IMR-90 (cell line): Measurements from ENCODE around the gene OVOL1. TPM values are rescaled to one million over a fixed set of nuclear protein-coding genes. Genes with fewer than 3 reads are reported as not detected.
A peak's percentile ranks its signal among the peaks of the same experiment; 100 is the strongest.

ENCODE experiments used
- ATAC-seq: fragments of 200-7000 bp; cut with Tn5 transposase; 2 replicates; pipeline ENCODE4 v1.9.1; 2020; ENCODE audit warnings: low read depth, mild to moderate bottlenecking, moderate library complexity
- BruUV-seq: library from RNA; stranded (reverse); fragments of 400-500 nt; replicated peaks from 2 replicates; lab custom pipeline; 2021; lab: Mats Ljungman, UMichigan
- CTCF ChIA-PET: fragments of 300-600 bp; formaldehyde crosslinking; extraction: SDS; loops from one replicate; lab custom pipeline; 2021; ENCODE audit warnings: antibody characterized with exemption; lab: Yijun Ruan, JAX
- POLR2A ChIA-PET: fragments of 300-600 bp; sonication (Branson Sonifier 250); formaldehyde crosslinking; loops from one replicate; lab custom pipeline; 2022; ENCODE audit warnings: antibody characterized with exemption; ENCODE audit not compliant: unreplicated experiment; lab: Charles Lee
- DNase-seq: peaks from one replicate; pipeline ENCODE4 v3.0.0; 2013
- H2AFZ ChIP-seq: replicated peaks from 2 replicates; pipeline ENCODE3; 2013; ENCODE audit warnings: low read length, mild to moderate bottlenecking; ENCODE audit not compliant: poor library complexity
- H2AK5ac ChIP-seq: 2 replicates; pipeline ENCODE4 v1.6.1; 2013; ENCODE audit warnings: low read depth, low read length, inconsistent platforms
- H2AK9ac ChIP-seq: replicated peaks from 2 replicates; pipeline ENCODE3; 2013; ENCODE audit warnings: mild to moderate bottlenecking, low read depth, low read length, moderate library complexity; ENCODE audit not compliant: poor library complexity
- H2BK120ac ChIP-seq: 2 replicates; pipeline ENCODE4 v1.6.1; 2013; ENCODE audit warnings: low read depth, low read length, inconsistent platforms
- H2BK15ac ChIP-seq: 3 replicates; pipeline ENCODE4 v1.6.1; 2013; ENCODE audit warnings: low read depth, low read length, inconsistent platforms
- H2BK20ac ChIP-seq: 2 replicates; pipeline ENCODE4 v1.6.1; 2013; ENCODE audit warnings: low read depth, mild to moderate bottlenecking, inconsistent platforms, low read length, moderate library complexity
- H2BK5ac ChIP-seq: 2 replicates; pipeline ENCODE4 v1.6.1; 2013; ENCODE audit warnings: mild to moderate bottlenecking, low read depth, low read length, inconsistent platforms; ENCODE audit not compliant: poor library complexity, severe bottlenecking
- H3K14ac ChIP-seq: replicated peaks from 2 replicates; pipeline ENCODE4 v1.6.1; 2013; ENCODE audit warnings: low read depth, low read length, inconsistent platforms
- H3K18ac ChIP-seq: 2 replicates; pipeline ENCODE4 v1.6.1; 2013; ENCODE audit warnings: low read depth, low read length, control low read depth
- H3K23ac ChIP-seq: 2 replicates; pipeline ENCODE4 v1.6.1; 2013; ENCODE audit warnings: low read depth, low read length, inconsistent platforms
- H3K27ac ChIP-seq: 2 replicates; pipeline ENCODE4 v1.5.1; 2013; ENCODE audit warnings: mild to moderate bottlenecking, control low read depth, low read length; ENCODE audit not compliant: insufficient read depth
- H3K27me3 ChIP-seq: 2 replicates; pipeline ENCODE4 v1.6.1; 2013; ENCODE audit warnings: low read length; ENCODE audit not compliant: control insufficient read depth, insufficient read depth
- H3K36me3 ChIP-seq: 2 replicates; pipeline ENCODE4 v1.6.1; 2013; ENCODE audit warnings: low read length, mixed read lengths; ENCODE audit not compliant: control insufficient read depth, insufficient read depth
- H3K4ac ChIP-seq: 2 replicates; pipeline ENCODE4 v1.6.1; 2013; ENCODE audit warnings: low read depth, low read length, inconsistent platforms
- H3K4me1 ChIP-seq: 2 replicates; pipeline ENCODE4 v1.6.1; 2013; ENCODE audit warnings: low read length, mixed read lengths; ENCODE audit not compliant: control insufficient read depth, insufficient read depth
- H3K4me2 ChIP-seq: 2 replicates; pipeline ENCODE4 v1.6.1; 2013; ENCODE audit warnings: low read depth, mild to moderate bottlenecking, control low read depth, low read length, moderate library complexity
- H3K4me3 ChIP-seq: 2 replicates; pipeline ENCODE4 v1.5.1; 2013; ENCODE audit warnings: low read depth, mild to moderate bottlenecking, control low read depth, low read length, moderate library complexity; ENCODE audit not compliant: insufficient read depth
- H3K56ac ChIP-seq: 2 replicates; pipeline ENCODE4 v1.6.1; 2013; ENCODE audit warnings: low read length, inconsistent platforms; ENCODE audit not compliant: insufficient read depth; ENCODE audit errors: extremely low read depth
- H3K79me1 ChIP-seq, 2 experiments: 2 replicates each; pipeline ENCODE4 v1.6.1; 2013; ENCODE audit warnings: low read length in 2 of 2, inconsistent platforms in 1 of 2, low read depth in 1 of 2
- H3K9ac ChIP-seq: 2 replicates; pipeline ENCODE4 v1.6.1; 2013; ENCODE audit warnings: low read depth, low read length, control low read depth
- H3K9me1 ChIP-seq: 2 replicates; pipeline ENCODE4 v1.6.1; 2013; ENCODE audit warnings: low read length, inconsistent platforms; ENCODE audit not compliant: insufficient read depth
- H3K9me3 ChIP-seq: 2 replicates; pipeline ENCODE4 v1.6.1; 2013; ENCODE audit warnings: low read length; ENCODE audit not compliant: control insufficient read depth, insufficient read depth
- H4K20me1 ChIP-seq: 2 replicates; pipeline ENCODE4 v1.6.1; 2013; ENCODE audit warnings: low read length, inconsistent platforms; ENCODE audit not compliant: insufficient read depth
- H4K5ac ChIP-seq: 2 replicates; pipeline ENCODE4 v1.6.1; 2013; ENCODE audit warnings: mild to moderate bottlenecking, low read depth, low read length, control low read depth
- H4K8ac ChIP-seq, 2 experiments: 2 replicates each; pipeline ENCODE4 v1.6.1; 2013; ENCODE audit warnings: low read depth in 2 of 2, low read length in 2 of 2, control low read depth in 1 of 2, inconsistent platforms in 1 of 2
- H4K91ac ChIP-seq: 2 replicates; pipeline ENCODE4 v1.6.1; 2013; ENCODE audit warnings: low read depth, low read length, inconsistent platforms; ENCODE audit not compliant: insufficient read depth
- BHLHE40 ChIP-seq: fragments of 150-350 bp; IDR thresholded peaks from 2 replicates; pipeline ENCODE4 v1.6.1; 2016; ENCODE audit warnings: mild to moderate bottlenecking, low read depth, low read length
- CEBPB ChIP-seq: IDR thresholded peaks from 2 replicates; pipeline ENCODE4 v1.6.1; 2012; ENCODE audit warnings: low read depth, low read length, improper control_type of control experiment
- FOS ChIP-seq: fragments of 150-350 bp; IDR thresholded peaks from 2 replicates; pipeline ENCODE4 v1.6.1; 2016; ENCODE audit warnings: low read depth, low read length
- MAZ ChIP-seq: IDR thresholded peaks from 2 replicates; pipeline ENCODE4 v1.6.1; 2012; ENCODE audit warnings: low read depth, mild to moderate bottlenecking, low read length, improper control_type of control experiment, moderate library complexity, borderline replicate concordance
- MXI1 ChIP-seq: IDR thresholded peaks from 2 replicates; pipeline ENCODE4 v1.6.1; 2012; ENCODE audit warnings: low read depth, mild to moderate bottlenecking, low read length, moderate library complexity, borderline replicate concordance
- NFE2L2 ChIP-seq: fragments of 150-350 bp; IDR thresholded peaks from 2 replicates; pipeline ENCODE4 v1.6.1; 2016; ENCODE audit warnings: low read depth, mild to moderate bottlenecking, low read length
- POLR2A ChIP-seq: IDR thresholded peaks from 2 replicates; pipeline ENCODE4 v1.6.1; 2012; ENCODE audit warnings: mild to moderate bottlenecking, low read depth, low read length
- RAD21 ChIP-seq: IDR thresholded peaks from 2 replicates; pipeline ENCODE4 v1.6.1; 2012; ENCODE audit warnings: low read length, improper control_type of control experiment
- RCOR1 ChIP-seq: IDR thresholded peaks from 2 replicates; pipeline ENCODE4 v1.6.1; 2012; ENCODE audit warnings: mild to moderate bottlenecking, low read length, improper control_type of control experiment; ENCODE audit not compliant: insufficient replicate concordance
- RFX5 ChIP-seq: IDR thresholded peaks from 2 replicates; pipeline ENCODE4 v1.8.0; 2012; ENCODE audit warnings: low read depth, mild to moderate bottlenecking, low read length, moderate library complexity
- SMC3 ChIP-seq: fragments of 150-350 bp; IDR thresholded peaks from 2 replicates; pipeline ENCODE4 v1.6.1; 2016; ENCODE audit warnings: low read depth, mild to moderate bottlenecking, antibody characterized with exemption, low read length, moderate library complexity
- WGBS, 2 experiments: methylation state at CpG; one replicate each; pipeline versions ENCODE4 v1.1.5 to v1.1.7; 2013; ENCODE audit warnings: missing lambda C conversion rate in 2 of 2; ENCODE audit not compliant: insufficient read length in 1 of 2; ENCODE audit errors: extremely low coverage in 2 of 2; 5-methylcytosine and 5-hydroxymethylcytosine counted together
- dilution Hi-C: fragments of 300-500 bp; cut with HindIII; formaldehyde crosslinking; loops from one replicate; pipeline ENCODE4 v1.14.3; 2018; ENCODE audit warnings: low sequenced_read_pairs; ENCODE audit not compliant: unreplicated experiment
- in situ Hi-C: fragments of 300-500 bp; cut with MboI; formaldehyde crosslinking; loops from 3 replicates; pipeline ENCODE4 v1.14.3; 2019; ENCODE audit warnings: low sequenced_read_pairs, inconsistent platforms, mixed read lengths
- intact Hi-C: fragments of 100-400 bp; cut with micrococcal nuclease; formaldehyde crosslinking; loops from 2 replicates; pipeline ENCODE4 v1.10.0; 2022
- polyA plus RNA-seq, 3 experiments: library from polyadenylated mRNA; depleted of rRNA; stranded (reverse); fragments of >200 nt; gene quantifications; 2 replicates each; pipeline ENCODE4 v1.2.3, GENCODE V29; 2012; ENCODE audit warnings: low replicate concordance in 1 of 3
- total RNA-seq: library from RNA; depleted of rRNA; stranded (reverse); fragments of >200 nt; gene quantifications from 2 replicates; pipeline ENCODE4 v1.2.3, GENCODE V29; 2012
- TF ChIP-seq, protein P1 (sequence below): conservative IDR thresholded peaks from 2 replicates; pipeline ENCODE4 v1.5.1; 2012; ENCODE audit warnings: mild to moderate bottlenecking, low read depth, low read length, improper control_type of control experiment
- TF ChIP-seq, protein P2 (sequence below): fragments of 150-350 bp; IDR thresholded peaks from 2 replicates; pipeline ENCODE4 v1.6.1; 2017; ENCODE audit warnings: mild to moderate bottlenecking, antibody characterized with exemption, low read length, low read depth

OVOL1 gene
- total and polyA plus RNA-seq, 2 of the 4 experiments (the other 2 are of a cell fraction), result not detected

DNA sequence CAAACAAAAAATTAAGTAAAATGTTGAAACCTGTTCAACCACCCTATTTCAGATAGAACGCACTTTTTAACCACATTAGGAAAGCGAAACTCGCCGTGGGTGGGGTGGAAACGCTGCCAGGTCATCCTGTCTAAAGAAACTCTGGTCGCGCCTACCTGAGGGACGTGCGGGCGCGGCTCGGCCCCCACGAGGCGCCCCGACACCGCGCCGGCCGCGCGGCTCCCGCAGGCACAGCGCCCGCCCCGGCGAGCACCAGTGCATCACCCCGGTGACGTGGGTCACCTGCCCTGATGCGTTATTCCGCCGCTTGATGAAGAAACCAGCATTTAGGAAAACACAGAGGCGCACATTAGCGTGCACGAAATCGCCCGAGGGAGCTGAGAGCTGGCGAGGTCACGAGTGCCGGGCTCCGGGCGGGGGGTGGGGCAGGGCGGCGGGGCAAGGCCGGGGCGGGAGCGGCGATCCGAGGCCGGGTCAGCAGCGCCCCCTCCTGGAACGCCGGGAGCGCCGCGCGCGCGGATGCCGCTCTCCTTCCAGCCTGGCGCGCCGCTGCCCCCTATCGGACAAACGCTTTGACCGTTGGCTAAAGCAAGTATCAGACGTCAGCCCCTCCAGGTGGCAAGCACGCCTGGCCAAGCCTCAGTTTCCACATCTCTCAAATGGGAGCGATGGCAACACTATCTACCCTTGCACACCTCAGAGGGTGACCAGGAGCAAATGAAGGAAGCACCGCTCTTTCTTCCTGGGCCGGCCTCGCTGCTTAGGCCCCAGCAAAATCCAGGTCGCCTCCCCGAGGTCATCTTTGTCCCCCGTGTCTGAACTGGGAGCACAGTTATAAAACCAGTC is 31.2 kb downstream of the OVOL1 start:
- H3K27ac ChIP-seq, result peak overlapping the region; percentile 39; the same call in 1 of the 2 replicates
- no peaks in the 10 kb centered on the region for H3K9me1 ChIP-seq
- H3K4me3 ChIP-seq, result peak overlapping the region; percentile 94
- H2BK20ac ChIP-seq, result no peak overlapping the region
- H3K4me2 ChIP-seq, result peak overlapping the region; percentile 87
- peak overlapping the region; percentile 67 for H3K23ac ChIP-seq
- peaks cover 6% of the 10 kb centered on the region for H3K27me3 ChIP-seq
- H3K4me1 ChIP-seq, result no peaks in the 10 kb centered on the region
- 0 out of 2 replicates have a peak overlapping the region, but pooled peaks have one; percentile 29 for H2BK120ac ChIP-seq
- intact Hi-C loops (loop anchor here (1.0 to 5.0 kb wide), 4 partner anchors 38 to 112 kb away; partner anchors contain the start of gene AP5B1), dilution Hi-C loops (no loop called here), in situ Hi-C loops (loop anchor here (5.0 kb wide), 1 partner anchor 106 kb away; the partner anchor contains the start of gene KAT5)
- H2AFZ ChIP-seq, result peak overlapping the region; percentile 98
- peak overlapping the region; percentile 76 for H3K14ac ChIP-seq
- no peaks in the 10 kb centered on the region for H4K20me1 ChIP-seq
- H4K8ac ChIP-seq, result peak overlapping the region; percentile 73 to 79; a peak in 2 of 4 replicates
- H3K9me3 ChIP-seq, result no peaks in the 10 kb centered on the region
- peak overlapping the region; percentile 72 for H3K9ac ChIP-seq
- TF ChIP-seq MXI1, result peak; percentile 22; the same call in 1 of the 2 replicates
- TF ChIP-seq BHLHE40, result peak; percentile 37; the same call in 1 of the 2 replicates
- TF ChIP-seq RFX5, result no peak
- peak; percentile 25; the same call in 1 of the 2 replicates for TF ChIP-seq MAZ
- TF ChIP-seq RCOR1, result peak; percentile 98
- TF ChIP-seq, protein P1, sequence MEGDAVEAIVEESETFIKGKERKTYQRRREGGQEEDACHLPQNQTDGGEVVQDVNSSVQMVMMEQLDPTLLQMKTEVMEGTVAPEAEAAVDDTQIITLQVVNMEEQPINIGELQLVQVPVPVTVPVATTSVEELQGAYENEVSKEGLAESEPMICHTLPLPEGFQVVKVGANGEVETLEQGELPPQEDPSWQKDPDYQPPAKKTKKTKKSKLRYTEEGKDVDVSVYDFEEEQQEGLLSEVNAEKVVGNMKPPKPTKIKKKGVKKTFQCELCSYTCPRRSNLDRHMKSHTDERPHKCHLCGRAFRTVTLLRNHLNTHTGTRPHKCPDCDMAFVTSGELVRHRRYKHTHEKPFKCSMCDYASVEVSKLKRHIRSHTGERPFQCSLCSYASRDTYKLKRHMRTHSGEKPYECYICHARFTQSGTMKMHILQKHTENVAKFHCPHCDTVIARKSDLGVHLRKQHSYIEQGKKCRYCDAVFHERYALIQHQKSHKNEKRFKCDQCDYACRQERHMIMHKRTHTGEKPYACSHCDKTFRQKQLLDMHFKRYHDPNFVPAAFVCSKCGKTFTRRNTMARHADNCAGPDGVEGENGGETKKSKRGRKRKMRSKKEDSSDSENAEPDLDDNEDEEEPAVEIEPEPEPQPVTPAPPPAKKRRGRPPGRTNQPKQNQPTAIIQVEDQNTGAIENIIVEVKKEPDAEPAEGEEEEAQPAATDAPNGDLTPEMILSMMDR, result peak; percentile 99
- peak; percentile 91 for TF ChIP-seq RAD21
- no peak for TF ChIP-seq POLR2A
- TF ChIP-seq FOS, result no peak
- TF ChIP-seq, protein P2, sequence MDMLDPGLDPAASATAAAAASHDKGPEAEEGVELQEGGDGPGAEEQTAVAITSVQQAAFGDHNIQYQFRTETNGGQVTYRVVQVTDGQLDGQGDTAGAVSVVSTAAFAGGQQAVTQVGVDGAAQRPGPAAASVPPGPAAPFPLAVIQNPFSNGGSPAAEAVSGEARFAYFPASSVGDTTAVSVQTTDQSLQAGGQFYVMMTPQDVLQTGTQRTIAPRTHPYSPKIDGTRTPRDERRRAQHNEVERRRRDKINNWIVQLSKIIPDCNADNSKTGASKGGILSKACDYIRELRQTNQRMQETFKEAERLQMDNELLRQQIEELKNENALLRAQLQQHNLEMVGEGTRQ, result peak; percentile 43; the same call in 1 of the 2 replicates
- peak; percentile 77 for TF ChIP-seq SMC3
- no peak for TF ChIP-seq NFE2L2
- no peak for TF ChIP-seq CEBPB
- 4% methylated on average over 54 of the region's 74 CpGs; no CpG with 5 or more reads in 1 of the 2 experiments for WGBS, 2 experiments
- CTCF ChIA-PET, result interaction anchor here (0.5 to 3.0 kb wide), 10 partner anchors 9 to 106 kb away, joined by 3 to 23 read pairs (median 4); partner anchors contain the start of genes CFL1, KAT5 and RNASEH2C
- peak overlapping the region; percentile 84 for H3K4ac ChIP-seq
- peak overlapping the region; percentile 43 for H2BK5ac ChIP-seq
- no peak overlapping the region; the same call in 1 of the 2 replicates for H4K91ac ChIP-seq
- peak overlapping the region; percentile 47; the same call in 1 of the 2 replicates for H3K56ac ChIP-seq
- H2BK15ac ChIP-seq, result no peak overlapping the region
- DNase-seq (peak; percentile 80), ATAC-seq (peak; percentile 99)
- no peaks in the 10 kb centered on the region; a peak in 1 of 4 replicates for H3K79me1 ChIP-seq
- POLR2A ChIA-PET, result interaction anchor here (0.5 to 1.5 kb wide), 3 partner anchors 16 to 106 kb away, joined by 3 to 6 read pairs (median 4); partner anchors contain the start of gene KAT5
- no peaks in the 10 kb centered on the region for H3K36me3 ChIP-seq
- BruUV-seq, result no TSS peak
- peak overlapping the region; percentile 20; the same call in 1 of the 2 replicates for H2AK5ac ChIP-seq
- peak overlapping the region; percentile 87 for H4K5ac ChIP-seq
- peak overlapping the region; percentile 75 for H2AK9ac ChIP-seq
- peak overlapping the region; percentile 63 for H3K18ac ChIP-seq
